ENCODE results near the gene ATAD2B. TPM values are rescaled to one million over a fixed set of nuclear protein-coding genes. Genes with fewer than 3 reads are reported as not detected.
A peak's percentile ranks its signal among the peaks of the same experiment; 100 is the strongest.

The ATAD2B gene
- total RNA-seq, 1 experiment from 2014 or later: 28.5 TPM

DNA sequence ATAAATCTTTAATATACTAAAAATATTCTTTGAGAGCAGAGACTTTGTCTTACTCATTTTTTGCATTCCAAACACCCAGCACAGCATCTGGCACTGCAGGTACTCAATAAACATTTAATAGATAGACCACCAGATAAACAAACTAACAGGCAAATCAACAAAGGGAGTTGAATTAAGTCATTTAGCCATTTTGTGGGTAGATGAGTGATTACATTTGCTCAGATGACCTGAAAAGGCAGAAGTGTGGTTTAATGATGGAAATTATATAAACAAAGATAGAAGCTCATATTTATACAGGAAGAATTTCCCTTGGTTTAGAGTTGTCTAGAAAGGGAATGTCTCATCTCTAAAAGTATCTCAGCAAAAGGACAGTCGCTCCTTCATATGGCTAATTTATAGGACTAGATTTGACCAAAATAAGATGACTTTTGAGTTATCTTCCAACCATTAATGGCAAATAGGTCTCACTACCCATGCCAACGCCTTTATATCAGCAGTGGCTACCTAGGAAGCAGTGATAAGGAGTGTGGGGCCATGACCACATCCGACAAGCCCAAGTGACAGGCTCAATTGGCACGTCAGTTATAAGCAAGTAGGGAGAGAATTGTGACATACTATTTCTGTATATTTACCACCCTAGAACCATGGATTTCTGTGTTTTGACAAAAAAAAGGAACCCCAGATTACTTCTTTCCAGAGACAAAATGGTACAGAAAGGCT is 173.5 kb downstream of the ATAD2B start:
- no TSS peak for BruUV-seq (replicated peaks)
- Histone ChIP-seq H3K4me1 (ENCODE audit: insufficient read depth, low read length, poor library complexity, severe bottlenecking) (peaks cover 59% of the 10 kb centered on the region), H3K27me3 (replicated peaks; ENCODE audit: insufficient read depth, low read depth, low read length, poor library complexity) (no peaks in the 10 kb centered on the region), H3K36me3 (ENCODE audit: insufficient read depth, low read length, poor library complexity, severe bottlenecking) (no peaks in the 10 kb centered on the region), H3K4me3 (ENCODE audit: low read depth, low read length, poor library complexity, severe bottlenecking) (no peak overlapping the region), H3K27ac (ENCODE audit: low read depth, low read length, poor library complexity, severe bottlenecking) (no peak overlapping the region), H3K9me3 (ENCODE audit: low read depth, low read length, poor library complexity, severe bottlenecking) (no peaks in the 10 kb centered on the region)
- intact Hi-C loops (cut with micrococcal nuclease; ENCODE audit: unreplicated experiment): loop anchor here (5.0 kb wide), 1 partner anchor 351 kb away; no protein-coding TSS in a partner anchor
- ChIA-PET CTCF (no interaction called here), POLR2A (ENCODE audit: low non-redundant PET) (no interaction called here)
- TF ChIP-seq, protein P1, sequence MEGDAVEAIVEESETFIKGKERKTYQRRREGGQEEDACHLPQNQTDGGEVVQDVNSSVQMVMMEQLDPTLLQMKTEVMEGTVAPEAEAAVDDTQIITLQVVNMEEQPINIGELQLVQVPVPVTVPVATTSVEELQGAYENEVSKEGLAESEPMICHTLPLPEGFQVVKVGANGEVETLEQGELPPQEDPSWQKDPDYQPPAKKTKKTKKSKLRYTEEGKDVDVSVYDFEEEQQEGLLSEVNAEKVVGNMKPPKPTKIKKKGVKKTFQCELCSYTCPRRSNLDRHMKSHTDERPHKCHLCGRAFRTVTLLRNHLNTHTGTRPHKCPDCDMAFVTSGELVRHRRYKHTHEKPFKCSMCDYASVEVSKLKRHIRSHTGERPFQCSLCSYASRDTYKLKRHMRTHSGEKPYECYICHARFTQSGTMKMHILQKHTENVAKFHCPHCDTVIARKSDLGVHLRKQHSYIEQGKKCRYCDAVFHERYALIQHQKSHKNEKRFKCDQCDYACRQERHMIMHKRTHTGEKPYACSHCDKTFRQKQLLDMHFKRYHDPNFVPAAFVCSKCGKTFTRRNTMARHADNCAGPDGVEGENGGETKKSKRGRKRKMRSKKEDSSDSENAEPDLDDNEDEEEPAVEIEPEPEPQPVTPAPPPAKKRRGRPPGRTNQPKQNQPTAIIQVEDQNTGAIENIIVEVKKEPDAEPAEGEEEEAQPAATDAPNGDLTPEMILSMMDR (conservative IDR thresholded peaks at IDR 0.05; ENCODE audit: low read depth, low read length): no peak
- TF ChIP-seq EZH2 (IDR thresholded peaks at IDR 0.05; ENCODE audit: borderline replicate concordance, low read depth, low read length, poor library complexity, severe bottlenecking): no peak
- no peak for DNase-seq (ENCODE audit: low spot score)

- Histone ChIP-seq H3K27me3 (replicated peaks; ENCODE audit: insufficient read depth, low read depth, low read length, poor library complexity) (no peaks in the 10 kb centered on the region), H3K36me3 (ENCODE audit: insufficient read depth, low read length, poor library complexity, severe bottlenecking) (no peaks in the 10 kb centered on the region), H3K9me3 (ENCODE audit: low read depth, low read length, poor library complexity, severe bottlenecking) (no peaks in the 10 kb centered on the region), H3K4me1 (ENCODE audit: insufficient read depth, low read length, poor library complexity, severe bottlenecking) (peaks cover 43% of the 10 kb centered on the region), H3K27ac (ENCODE audit: low read depth, low read length, poor library complexity, severe bottlenecking) (no peak overlapping the region), H3K4me3 (ENCODE audit: low read depth, low read length, poor library complexity, severe bottlenecking) (no peak overlapping the region)
- intact Hi-C loops (cut with micrococcal nuclease; ENCODE audit: unreplicated experiment): loop anchor here (5.0 kb wide), 1 partner anchor 350 kb away; no protein-coding TSS in a partner anchor
- DNase-seq (ENCODE audit: low spot score): no peak
- BruUV-seq (replicated peaks): no TSS peak
- TF ChIP-seq, protein P1 (conservative IDR thresholded peaks at IDR 0.05; ENCODE audit: low read depth, low read length): no peak
- no peak for TF ChIP-seq EZH2 (IDR thresholded peaks at IDR 0.05; ENCODE audit: borderline replicate concordance, low read depth, low read length, poor library complexity, severe bottlenecking)
- ChIA-PET POLR2A (ENCODE audit: low non-redundant PET) (interaction anchor here (0.5 kb wide), 1 partner anchor 430 kb away, joined by 8 read pairs; no protein-coding TSS in a partner anchor), CTCF (no interaction called here)
These were observed 175.1 kb downstream of the ATAD2B start for GRCh38 chr2:23751747-23752265.

DNA sequence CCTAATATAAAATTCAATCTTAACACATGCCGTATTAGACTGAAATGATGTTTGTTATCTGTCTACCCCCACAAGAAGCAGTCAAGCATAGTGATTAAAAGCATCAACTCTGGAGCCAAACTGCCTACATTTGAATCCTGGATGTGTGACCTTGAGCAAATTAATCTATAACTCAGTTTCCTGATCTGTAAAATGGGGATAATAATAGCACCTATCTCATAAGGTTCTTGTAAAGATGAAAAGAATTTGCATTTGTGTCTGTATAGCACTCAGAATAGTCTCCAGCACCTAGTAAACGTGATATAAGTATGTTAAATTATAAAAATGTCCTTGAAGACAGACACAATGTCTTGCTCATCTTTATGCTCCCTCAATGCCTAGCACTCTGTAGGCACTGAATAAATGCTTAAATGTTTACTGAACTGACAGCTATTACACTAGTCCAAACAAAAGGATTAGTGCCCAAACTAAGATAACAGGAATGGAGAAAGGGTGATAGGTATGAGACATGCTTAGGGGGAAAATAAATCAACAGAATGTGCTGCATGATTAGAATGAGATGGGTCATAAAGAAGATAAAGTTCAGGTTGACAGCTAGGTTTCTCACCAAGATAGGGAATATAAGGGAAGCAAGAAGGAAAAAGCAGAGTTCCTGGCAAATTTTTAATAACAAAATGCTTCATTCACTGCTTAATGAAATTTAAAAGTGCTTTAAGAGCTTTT is 180.6 kb downstream of the ATAD2B start:
- H3K27me3 ChIP-seq (replicated peaks; ENCODE audit: insufficient read depth, low read depth, low read length, poor library complexity): no peaks in the 10 kb centered on the region
- intact Hi-C loops (cut with micrococcal nuclease; ENCODE audit: unreplicated experiment): no loop called here
- H3K27ac ChIP-seq (ENCODE audit: low read depth, low read length, poor library complexity, severe bottlenecking): peak overlapping the region; percentile 71
- DNase-seq (ENCODE audit: low spot score): no peak
- H3K9me3 ChIP-seq (ENCODE audit: low read depth, low read length, poor library complexity, severe bottlenecking): no peaks in the 10 kb centered on the region
- H3K36me3 ChIP-seq (ENCODE audit: insufficient read depth, low read length, poor library complexity, severe bottlenecking): no peaks in the 10 kb centered on the region
- no TSS peak for BruUV-seq (replicated peaks)
- ChIA-PET CTCF (no interaction called here), POLR2A (ENCODE audit: low non-redundant PET) (no interaction called here)
- H3K4me3 ChIP-seq (ENCODE audit: low read depth, low read length, poor library complexity, severe bottlenecking): no peak overlapping the region
- TF ChIP-seq, protein P1 (conservative IDR thresholded peaks at IDR 0.05; ENCODE audit: low read depth, low read length): no peak
- TF ChIP-seq EZH2 (IDR thresholded peaks at IDR 0.05; ENCODE audit: borderline replicate concordance, low read depth, low read length, poor library complexity, severe bottlenecking): no peak
- H3K4me1 ChIP-seq (ENCODE audit: insufficient read depth, low read length, poor library complexity, severe bottlenecking): peaks cover 42% of the 10 kb centered on the region

Measured in A673 (cell line).